Muscle of arm (tissue), 14 donors: ENCODE results near the gene GPS1. TPM values are rescaled to one million over a fixed set of nuclear protein-coding genes. Genes with fewer than 3 reads are reported as not detected.

Experiments
- DNase-seq: peaks from one replicate; pipeline ENCODE4 v3.0.0-alpha.2; 2013
- long read RNA-seq, 11 donors: transcript quantifications; one replicate each; lab custom pipeline, GENCODE V29; 2026
- polyA plus RNA-seq, 12 donors: library from polyadenylated mRNA; unstranded; fragments of 120-200 nt; gene quantifications; one replicate each; pipeline ENCODE4 v1.2.1, GENCODE V29; 2013; ENCODE audit not compliant: insufficient read length in 12 of 12

Gene GPS1
- 10 to 100 TPM in 11 of 12 donors, not detected in 1; 55.7 to 91.1 (median 62.2) TPM for polyA plus RNA-seq
- long read RNA-seq, donor 1, transcript GPS1-208 (13 exons, 1,874 nt): major isoform, 12 of 34 reads
- long read RNA-seq, donor 1, partial matches to known transcripts: 16 of 34 reads
- long read RNA-seq, donor 1, other reads (novel, unspliced or antisense): 0 of 34 reads
- long read RNA-seq, donor 2, transcript GPS1-208 (13 exons, 1,874 nt): major isoform, 19 of 40 reads
- long read RNA-seq, donor 2, partial matches to known transcripts: 14 of 40 reads
- long read RNA-seq, donor 2, other reads (novel, unspliced or antisense): 5 of 40 reads
- long read RNA-seq, donor 3, transcript GPS1-208 (13 exons, 1,874 nt): major isoform, 8 of 11 reads
- long read RNA-seq, donor 3, partial matches to known transcripts: 0 of 11 reads
- long read RNA-seq, donor 3, other reads (novel, unspliced or antisense): 0 of 11 reads
- long read RNA-seq, donor 4, transcript GPS1-208 (13 exons, 1,874 nt): major isoform, 8 of 22 reads
- long read RNA-seq, donor 4, partial matches to known transcripts: 5 of 22 reads
- long read RNA-seq, donor 4, other reads (novel, unspliced or antisense): 6 of 22 reads
- long read RNA-seq, donor 5, transcript GPS1-201 (13 exons, 1,842 nt): minor isoform, 6 of 121 reads
- long read RNA-seq, donor 5, transcript GPS1-208 (13 exons, 1,874 nt): major isoform, 22 of 121 reads
- long read RNA-seq, donor 5, partial matches to known transcripts: 57 of 121 reads
- long read RNA-seq, donor 5, other reads (novel, unspliced or antisense): 29 of 121 reads
- long read RNA-seq, donor 6, transcript GPS1-208 (13 exons, 1,874 nt): major isoform, 6 of 10 reads
- long read RNA-seq, donor 6, partial matches to known transcripts: 0 of 10 reads
- long read RNA-seq, donor 6, other reads (novel, unspliced or antisense): 0 of 10 reads
- long read RNA-seq, donor 7, transcript GPS1-208 (13 exons, 1,874 nt): major isoform, 5 of 5 reads
- long read RNA-seq, donor 7, partial matches to known transcripts: 0 of 5 reads
- long read RNA-seq, donor 7, other reads (novel, unspliced or antisense): 0 of 5 reads
- long read RNA-seq, donor 8, transcript GPS1-226 (13 exons, 1,839 nt): minor isoform, 5 of 68 reads
- long read RNA-seq, donor 8, transcript GPS1-208 (13 exons, 1,874 nt): major isoform, 23 of 68 reads
- long read RNA-seq, donor 8, partial matches to known transcripts: 20 of 68 reads
- long read RNA-seq, donor 8, other reads (novel, unspliced or antisense): 15 of 68 reads
- long read RNA-seq, donor 9, transcript GPS1-208 (13 exons, 1,874 nt): major isoform, 5 of 24 reads
- long read RNA-seq, donor 9, partial matches to known transcripts: 10 of 24 reads
- long read RNA-seq, donor 9, other reads (novel, unspliced or antisense): 6 of 24 reads
- long read RNA-seq, donor 10, transcript GPS1-208 (13 exons, 1,874 nt): major isoform, 10 of 28 reads
- long read RNA-seq, donor 10, partial matches to known transcripts: 9 of 28 reads
- long read RNA-seq, donor 10, other reads (novel, unspliced or antisense): 0 of 28 reads
- long read RNA-seq, donor 11, transcript GPS1-208 (13 exons, 1,874 nt): major isoform, 14 of 27 reads
- long read RNA-seq, donor 11, partial matches to known transcripts: 8 of 27 reads
- long read RNA-seq, donor 11, other reads (novel, unspliced or antisense): 0 of 27 reads

DNA sequence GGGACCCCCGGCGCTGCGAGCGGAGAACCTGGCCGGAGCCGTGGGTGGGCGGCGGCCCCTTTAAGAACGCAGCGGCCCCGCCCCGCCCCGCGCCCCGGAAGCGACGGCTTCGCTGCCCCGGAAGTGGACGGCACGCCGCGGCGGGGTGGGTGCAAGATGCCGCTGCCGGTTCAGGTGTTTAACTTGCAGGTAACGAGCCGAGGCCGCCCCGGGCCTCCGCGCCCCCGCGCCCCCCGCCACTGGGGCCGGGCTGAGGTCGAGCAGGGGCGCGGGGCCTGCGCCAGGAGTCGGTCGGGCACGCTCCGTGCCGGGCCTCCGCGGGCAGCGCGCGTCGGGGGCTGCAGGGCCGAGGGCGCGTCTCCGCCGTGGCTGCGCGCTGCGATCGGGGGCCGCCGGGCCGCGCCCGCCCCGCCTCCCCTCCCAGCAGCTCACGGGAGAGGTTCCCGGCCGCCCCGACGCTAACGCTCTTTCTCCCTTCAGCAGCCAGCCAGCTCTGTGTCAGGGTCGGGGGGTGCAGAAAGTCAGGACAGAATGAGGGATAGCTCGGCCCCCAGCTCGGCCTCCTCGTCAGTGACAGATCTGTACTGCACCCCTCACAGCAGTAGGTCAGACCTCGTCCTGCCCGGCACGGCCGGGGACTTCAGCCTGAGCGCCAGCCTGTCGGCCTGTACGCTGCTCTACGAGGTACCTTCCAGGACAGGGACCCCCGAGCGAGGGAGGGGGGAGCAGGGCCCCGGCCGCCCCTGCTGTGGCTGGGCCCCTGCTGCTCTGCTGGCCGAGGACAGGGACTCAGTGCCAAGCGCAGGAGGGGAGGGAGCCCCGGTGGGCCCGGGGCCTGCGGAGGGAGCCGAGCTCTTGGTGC lies at the start of gene GPS1, which contains the start of gene RFNG:
Gene GPS1, plus strand, starts transcription at position 123 of the 862 bp plus-strand sequence. Its CDS starts 34 bp downstream, at position 157.
Gene RFNG, minus strand, starts transcription at position 36 of the 862 bp plus-strand sequence. CDS start 45 bp downstream, outside the sequence.
- DNase-seq: peak; percentile 60

DNA sequence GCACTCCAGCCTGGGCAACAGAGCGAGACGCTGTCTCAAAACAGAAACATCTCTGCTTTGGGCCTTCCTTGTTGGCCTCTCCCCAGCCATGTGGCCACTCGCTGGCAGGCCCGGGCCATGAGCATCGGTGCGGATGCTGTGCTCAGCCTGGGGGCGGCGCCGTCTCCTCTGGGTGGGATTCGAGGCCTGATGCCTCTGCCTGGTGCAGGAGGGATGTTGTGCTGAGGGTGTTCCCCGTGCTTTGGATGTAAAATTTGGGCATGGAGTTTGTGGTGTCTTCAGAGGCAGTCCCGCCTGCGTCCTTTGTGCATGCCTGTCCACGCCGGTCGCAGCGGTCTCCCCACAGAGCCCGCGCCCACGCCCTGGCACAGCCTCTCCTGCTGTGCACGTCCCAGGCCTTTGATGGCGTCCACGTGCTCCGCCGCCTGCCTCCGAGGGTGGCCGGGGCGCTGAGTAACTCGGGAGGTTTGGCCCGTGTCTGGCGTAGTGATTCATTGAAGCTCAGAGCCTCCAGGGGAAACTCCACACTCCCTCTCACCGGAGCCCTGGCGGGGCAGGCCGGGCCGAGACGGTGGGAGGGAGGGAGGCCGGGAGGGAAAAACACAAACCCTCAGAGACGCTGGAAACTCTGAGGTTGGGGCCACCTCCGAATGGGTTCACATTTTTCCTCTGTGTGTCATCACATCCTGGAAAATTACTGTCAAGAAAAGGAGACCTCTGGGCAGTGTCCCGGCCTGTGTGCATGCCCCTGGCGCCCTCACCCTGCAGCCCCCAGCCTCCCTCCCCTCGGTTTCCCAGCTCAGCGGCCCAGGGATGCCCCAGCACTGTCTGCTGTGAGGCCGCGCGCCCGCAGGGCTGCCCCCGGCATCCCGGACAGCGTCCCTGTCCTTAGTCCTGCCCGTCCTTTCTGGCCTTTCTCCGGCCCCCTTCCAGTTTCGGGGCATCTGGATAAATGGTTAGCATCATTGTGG lies 48.0 kb upstream of the GPS1 start:
- no peak for DNase-seq

DNA sequence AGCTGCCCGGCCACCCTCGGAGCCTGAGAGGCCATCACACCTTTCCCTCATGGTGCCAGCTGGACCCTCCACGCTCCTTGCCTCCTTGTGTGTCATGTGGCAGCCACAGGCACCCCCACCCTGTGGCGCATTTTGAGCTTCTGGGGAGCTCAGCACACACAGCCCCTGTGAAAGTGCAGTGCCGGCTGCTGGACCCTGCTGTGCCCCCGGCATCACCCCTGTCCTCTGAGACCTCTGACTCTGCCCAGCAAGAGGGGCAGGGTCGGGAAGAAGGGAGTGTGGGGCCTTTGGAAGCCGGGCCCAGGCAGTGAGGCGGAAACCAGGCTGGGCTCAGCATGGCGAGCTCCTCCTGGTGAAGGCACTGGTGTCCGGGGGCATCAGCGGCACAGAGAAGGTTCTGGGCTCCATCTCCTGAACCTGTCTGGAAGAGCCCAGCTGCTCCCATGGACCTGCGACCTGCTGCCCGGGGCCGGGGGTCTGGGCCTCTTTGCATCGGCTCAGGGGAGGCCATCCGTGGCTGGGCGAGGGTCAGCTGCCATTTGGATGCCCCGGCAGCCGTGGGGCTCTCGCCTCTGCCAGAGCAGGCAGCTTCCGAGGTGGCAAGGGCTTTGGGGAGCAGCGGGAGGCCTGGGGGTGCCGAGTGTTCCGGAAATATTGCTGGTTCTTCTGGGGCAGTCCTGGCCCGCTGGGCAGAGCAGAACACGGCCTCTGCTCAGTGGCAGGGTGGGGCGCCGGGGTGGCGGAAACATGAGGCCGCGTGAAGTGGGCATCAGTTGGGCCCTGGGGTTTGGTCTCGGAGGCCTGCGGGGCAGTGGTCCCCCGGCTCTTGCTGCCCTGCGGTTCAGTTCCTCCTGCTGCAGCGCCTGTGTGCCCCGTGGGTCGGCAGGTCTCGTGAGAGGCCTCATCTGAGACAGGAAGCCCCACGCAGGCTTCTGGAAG lies 46.9 kb upstream of the GPS1 start:
- no peak for DNase-seq

DNA sequence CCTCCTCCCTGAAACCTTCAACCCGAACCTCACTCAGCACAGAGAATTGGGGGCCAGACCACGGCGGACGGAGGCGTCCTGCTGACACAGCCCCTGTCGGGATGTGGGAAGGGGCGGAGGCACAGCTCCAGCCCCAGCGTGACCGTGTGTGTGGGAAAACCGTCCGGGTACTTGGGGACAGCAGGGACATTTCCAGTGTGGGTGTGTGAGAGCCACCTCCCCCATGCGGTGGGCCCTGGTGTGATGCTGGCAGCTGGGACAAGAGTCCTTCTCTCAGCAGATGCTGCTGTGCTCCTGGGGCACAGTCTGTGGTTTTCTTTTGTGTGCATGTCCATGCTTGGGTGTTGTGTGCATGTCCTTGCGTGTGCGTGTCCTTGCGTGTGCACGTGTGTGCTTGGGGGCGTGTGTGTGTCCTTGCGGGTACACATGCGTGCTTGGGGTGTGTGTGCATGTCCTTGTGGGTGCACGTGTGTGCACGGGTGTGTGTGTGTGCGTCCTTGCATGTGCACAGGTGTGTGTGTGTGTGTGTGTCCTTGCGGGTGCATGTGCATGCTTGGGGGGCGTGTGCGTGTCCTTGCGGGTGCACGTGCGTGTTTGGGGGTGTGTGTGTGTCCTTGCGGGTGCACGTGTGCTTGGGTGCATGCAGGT lies 45.9 kb upstream of the GPS1 start:
- no peak for DNase-seq

DNA sequence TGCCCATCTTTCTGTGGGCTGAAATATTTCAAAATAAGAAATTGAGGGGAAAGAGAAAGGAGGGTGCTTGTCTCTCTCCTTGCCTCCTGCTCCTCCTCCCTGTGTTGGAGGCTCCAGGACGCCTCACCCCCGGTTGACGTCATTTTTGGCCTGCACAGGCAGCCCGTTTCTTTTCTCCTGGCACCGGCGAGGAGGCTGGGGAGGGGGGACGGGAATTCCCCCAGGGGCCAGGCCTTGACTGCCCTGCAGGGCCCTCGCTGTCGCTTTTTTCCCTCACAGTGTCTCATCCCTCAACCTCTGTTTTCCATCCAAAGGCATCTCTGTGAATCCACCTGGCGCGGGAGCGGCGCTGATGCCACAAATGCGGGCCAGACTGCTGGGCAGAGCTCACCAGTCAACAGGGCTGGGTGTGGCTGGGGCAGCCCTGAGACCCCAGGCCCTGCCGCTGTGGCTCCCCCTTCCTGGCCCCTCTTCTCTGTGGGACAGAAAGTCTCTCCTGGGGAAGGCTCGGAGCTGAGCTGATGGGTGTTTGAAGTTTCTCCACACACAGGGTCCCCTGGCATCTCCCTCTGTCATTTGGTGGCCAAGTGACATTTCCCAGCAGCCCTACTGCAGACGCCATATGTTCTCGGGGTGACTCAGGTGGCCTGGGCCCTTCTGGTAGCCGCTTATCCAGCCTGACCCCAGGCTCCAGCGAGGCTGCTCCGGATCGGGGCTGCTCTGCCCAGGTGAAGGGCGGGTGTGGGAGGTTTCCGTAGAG lies 45.0 kb upstream of the GPS1 start:
- DNase-seq: no peak

DNA sequence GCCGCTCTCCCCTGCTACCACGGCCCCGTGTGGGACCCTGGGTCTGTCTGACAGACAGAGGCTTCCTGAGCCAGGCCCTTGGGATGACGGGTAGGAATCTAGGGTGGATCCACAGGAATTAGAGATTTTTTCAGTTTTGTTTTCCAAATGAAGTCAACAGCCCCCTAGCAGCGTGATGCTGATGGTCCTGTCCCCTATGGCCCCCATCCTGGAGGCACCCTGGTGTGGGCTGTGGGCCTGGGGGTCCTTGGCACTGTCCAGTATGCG lies 44.5 kb upstream of the GPS1 start:
- DNase-seq: no peak

- DNase-seq: no peak
These were observed 44.0 kb upstream of the GPS1 start for GRCh38 chr17:82007495-82008257.

GRCh38 chr17:82008258-82008940 lies 43.3 kb upstream of the GPS1 start:
- DNase-seq: no peak

DNA sequence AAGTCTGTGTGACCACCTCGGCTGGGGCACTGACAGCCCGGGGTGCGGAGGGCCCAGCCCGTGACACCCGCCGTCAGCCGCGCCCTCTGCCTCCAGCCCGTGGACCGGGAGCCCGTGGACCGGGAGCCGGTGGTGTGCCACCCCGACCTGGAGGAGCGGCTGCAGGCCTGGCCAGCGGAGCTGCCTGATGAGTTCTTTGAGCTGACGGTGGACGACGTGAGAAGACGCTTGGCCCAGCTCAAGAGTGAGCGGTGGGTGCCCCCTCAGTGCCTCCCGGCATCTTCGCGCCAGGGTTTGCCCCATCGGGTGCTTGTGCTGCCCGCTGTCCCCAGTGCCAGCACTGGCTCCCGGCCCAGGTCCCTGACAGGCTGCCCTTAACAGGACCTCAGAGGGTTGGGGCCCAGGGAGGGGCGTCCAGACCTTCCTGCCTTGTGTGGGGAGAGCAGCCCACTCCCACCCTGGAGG lies 42.7 kb upstream of the GPS1 start:
- no peak for DNase-seq

DNA sequence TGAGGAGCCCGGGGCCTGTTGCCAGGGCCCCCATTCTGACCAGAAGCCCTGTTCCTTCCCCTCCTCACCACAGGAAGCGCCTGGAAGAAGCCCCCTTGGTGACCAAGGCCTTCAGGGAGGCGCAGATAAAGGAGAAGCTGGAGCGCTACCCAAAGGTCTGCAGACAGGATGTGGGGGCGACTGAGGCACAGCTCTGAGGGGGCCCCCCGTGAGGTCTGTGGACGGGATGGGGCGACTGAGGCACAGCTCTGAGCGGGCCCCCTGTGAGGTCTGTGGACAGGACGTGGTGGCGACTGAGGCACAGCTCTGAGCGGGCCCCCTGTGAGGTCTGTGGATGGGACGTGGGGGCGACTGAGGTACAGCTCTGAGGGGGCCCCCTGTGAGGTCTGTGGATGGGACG lies 42.3 kb upstream of the GPS1 start:
- no peak for DNase-seq

DNA sequence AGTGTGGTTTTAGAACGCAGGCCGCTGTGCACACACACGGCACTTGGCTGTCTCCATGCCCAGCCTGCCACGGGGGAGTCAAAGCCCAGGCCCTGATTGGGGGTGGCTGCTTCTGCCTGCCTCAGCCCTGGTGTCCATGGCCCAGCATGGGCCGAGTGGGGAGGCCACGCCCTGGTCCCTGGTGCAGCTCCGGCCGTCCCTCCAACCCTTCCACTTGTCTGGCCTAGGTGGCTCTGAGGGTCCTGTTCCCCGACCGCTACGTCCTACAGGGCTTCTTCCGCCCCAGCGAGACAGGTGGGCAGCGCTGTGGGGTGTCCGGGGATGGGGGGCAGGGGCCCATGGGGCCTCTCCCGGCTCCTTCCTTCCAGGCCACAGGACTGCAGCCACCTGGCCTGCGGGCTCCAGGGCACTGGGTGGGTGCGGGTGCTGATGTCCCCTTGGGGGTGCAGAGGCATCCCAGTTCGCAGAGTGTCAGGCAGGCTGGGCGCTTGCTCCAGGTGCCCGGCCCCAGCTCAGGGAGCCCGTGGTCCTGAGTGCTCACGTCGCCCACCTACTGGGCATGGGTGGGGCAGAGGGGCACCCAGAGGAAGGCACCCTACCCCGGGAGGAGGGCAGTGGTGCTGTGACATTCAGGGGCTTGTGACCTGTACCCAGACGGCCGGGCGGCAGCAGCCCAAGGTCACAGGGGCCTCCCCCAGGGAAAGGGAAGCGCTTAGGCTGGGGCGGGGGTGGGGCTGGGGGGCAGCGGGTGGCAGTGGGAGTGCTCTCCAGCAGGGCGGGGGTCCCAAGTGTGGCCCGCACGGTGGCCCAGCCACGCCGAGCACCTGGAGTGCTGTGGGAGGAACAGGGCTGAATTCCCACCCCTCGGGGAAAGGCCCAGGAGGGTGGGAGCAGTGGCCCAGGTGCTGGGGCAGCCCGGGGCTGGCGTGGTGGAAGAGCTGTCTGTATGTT lies 40.8 kb upstream of the GPS1 start:
- no peak for DNase-seq

DNA sequence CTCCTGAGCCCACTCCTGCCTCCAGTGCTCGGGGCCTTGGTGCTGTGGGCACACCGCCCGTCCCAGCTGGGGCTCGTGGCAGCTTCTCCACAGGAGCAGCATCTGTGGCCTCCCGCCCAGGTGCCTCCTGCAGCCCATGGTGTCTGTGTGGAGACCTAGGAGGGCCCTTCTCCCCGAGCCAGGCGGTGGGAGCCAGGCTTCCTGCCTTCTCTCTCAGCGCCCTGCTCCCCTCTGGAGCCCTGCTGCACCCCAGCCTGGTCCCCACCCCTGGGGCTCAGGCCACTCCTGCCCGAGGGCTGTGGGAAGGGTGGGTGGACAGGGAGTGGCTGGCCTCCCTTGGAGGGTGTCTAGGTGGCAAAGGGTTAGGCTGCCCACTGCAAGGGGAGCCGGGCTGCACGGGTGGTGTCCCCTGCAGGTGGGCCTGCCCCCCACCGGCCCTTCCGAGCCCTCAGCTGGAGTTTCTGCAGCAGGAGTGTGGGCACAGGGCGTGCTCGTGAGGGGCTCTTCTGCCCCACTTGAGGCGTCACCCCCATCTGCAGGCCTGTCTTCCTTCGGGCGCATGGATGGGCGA lies 40.0 kb upstream of the GPS1 start:
- no peak for DNase-seq

- no peak for DNase-seq
These were observed 39.4 kb upstream of the GPS1 start for GRCh38 chr17:82012261-82012639.
